Measurements from ENCODE around the gene PSMD1.

The PSMD1 gene

GRCh38 chr2:231030725-231031124 is 25.9 kb upstream of the PSMD1 start:
- no peaks in the 10 kb centered on the region for H4K20me1 ChIP-seq (ENCODE audit: insufficient read depth, low read length)
- H3K9me3 ChIP-seq (ENCODE audit: insufficient read depth, low read length) = no peaks in the 10 kb centered on the region
- peaks cover 4% of the 10 kb centered on the region; the same call in 1 of the 2 replicates for H3K4me1 ChIP-seq (ENCODE audit: low read length)
- H3K4me2 ChIP-seq (ENCODE audit: low read length) = no peak overlapping the region
- H3K79me2 ChIP-seq (ENCODE audit: low read length) = no peaks in the 10 kb centered on the region
- H3K4me3 ChIP-seq (ENCODE audit: low read length) = no peak overlapping the region
- no peaks in the 10 kb centered on the region for H3K27me3 ChIP-seq (ENCODE audit: low read depth, low read length)
- no peak for TF ChIP-seq EZH2phosphoT487 (IDR thresholded peaks at IDR 0.05; ENCODE audit: low read depth)
- no peak for TF ChIP-seq CTCF (IDR thresholded peaks at IDR 0.05; ENCODE audit: low read depth, low read length)
- H3K9ac ChIP-seq (ENCODE audit: low read length) = no peak overlapping the region
- H2AFZ ChIP-seq (ENCODE audit: low read depth, low read length) = no peak overlapping the region
- no peaks in the 10 kb centered on the region for H3K36me3 ChIP-seq (replicated peaks; ENCODE audit: low read depth, low read length)
- H3K27ac ChIP-seq (ENCODE audit: low read length) = no peak overlapping the region

GRCh38 chr2:231032575-231033140 is 24.0 kb upstream of the PSMD1 start:
- Histone ChIP-seq H3K36me3 (replicated peaks; ENCODE audit: low read depth, low read length) (no peaks in the 10 kb centered on the region), H3K27ac (ENCODE audit: low read length) (no peak overlapping the region), H3K9ac (ENCODE audit: low read length) (no peak overlapping the region), H3K4me2 (ENCODE audit: low read length) (no peak overlapping the region), H3K9me3 (ENCODE audit: insufficient read depth, low read length) (no peaks in the 10 kb centered on the region), H3K27me3 (ENCODE audit: low read depth, low read length) (no peaks in the 10 kb centered on the region), H3K4me1 (ENCODE audit: low read length) (peaks cover 4% of the 10 kb centered on the region; the same call in 1 of the 2 replicates), H2AFZ (ENCODE audit: low read depth, low read length) (no peak overlapping the region), H3K79me2 (ENCODE audit: low read length) (no peaks in the 10 kb centered on the region), H4K20me1 (ENCODE audit: insufficient read depth, low read length) (no peaks in the 10 kb centered on the region), H3K4me3 (ENCODE audit: low read length) (no peak overlapping the region)
- no peak for TF ChIP-seq EZH2phosphoT487 (IDR thresholded peaks at IDR 0.05; ENCODE audit: low read depth)

GRCh38 chr2:231033147-231034132 is 23.2 kb upstream of the PSMD1 start:
- Histone ChIP-seq H3K27me3 (ENCODE audit: low read depth, low read length) (no peaks in the 10 kb centered on the region), H3K79me2 (ENCODE audit: low read length) (no peaks in the 10 kb centered on the region), H3K36me3 (replicated peaks; ENCODE audit: low read depth, low read length) (no peaks in the 10 kb centered on the region), H2AFZ (ENCODE audit: low read depth, low read length) (no peak overlapping the region), H3K4me2 (ENCODE audit: low read length) (no peak overlapping the region), H3K9me3 (ENCODE audit: insufficient read depth, low read length) (no peaks in the 10 kb centered on the region), H4K20me1 (ENCODE audit: insufficient read depth, low read length) (no peaks in the 10 kb centered on the region), H3K4me1 (ENCODE audit: low read length) (peaks cover 4% of the 10 kb centered on the region; the same call in 1 of the 2 replicates), H3K9ac (ENCODE audit: low read length) (no peak overlapping the region), H3K27ac (ENCODE audit: low read length) (no peak overlapping the region), H3K4me3 (ENCODE audit: low read length) (no peak overlapping the region)
- TF ChIP-seq EZH2phosphoT487 (IDR thresholded peaks at IDR 0.05; ENCODE audit: low read depth) (no peak), CTCF (IDR thresholded peaks at IDR 0.05; ENCODE audit: low read depth, low read length) (no peak)

GRCh38 chr2:231034291-231034882 is 22.3 kb upstream of the PSMD1 start:
- H2AFZ ChIP-seq (ENCODE audit: low read depth, low read length) = no peak overlapping the region
- H3K36me3 ChIP-seq (replicated peaks; ENCODE audit: low read depth, low read length) = no peaks in the 10 kb centered on the region
- no peaks in the 10 kb centered on the region for H3K27me3 ChIP-seq (ENCODE audit: low read depth, low read length)
- no peak overlapping the region for H3K27ac ChIP-seq (ENCODE audit: low read length)
- no peak overlapping the region for H3K4me3 ChIP-seq (ENCODE audit: low read length)
- no peak overlapping the region for H3K4me2 ChIP-seq (ENCODE audit: low read length)
- no peaks in the 10 kb centered on the region for H3K9me3 ChIP-seq (ENCODE audit: insufficient read depth, low read length)
- TF ChIP-seq EZH2phosphoT487 (IDR thresholded peaks at IDR 0.05; ENCODE audit: low read depth) (no peak), CTCF (IDR thresholded peaks at IDR 0.05; ENCODE audit: low read depth, low read length) (no peak)
- H4K20me1 ChIP-seq (ENCODE audit: insufficient read depth, low read length) = no peaks in the 10 kb centered on the region
- peaks cover 4% of the 10 kb centered on the region; the same call in 1 of the 2 replicates for H3K4me1 ChIP-seq (ENCODE audit: low read length)
- H3K79me2 ChIP-seq (ENCODE audit: low read length) = no peaks in the 10 kb centered on the region
- H3K9ac ChIP-seq (ENCODE audit: low read length) = no peak overlapping the region

Data from OCI-LY3 (cell line).